Mesenteric fat pad (tissue), 1 donor: ENCODE measurements around the gene NIFK. TPM values are rescaled to one million over a fixed set of nuclear protein-coding genes. Genes with fewer than 3 reads are reported as not detected.

Source experiments
- DNase-seq: peaks from one replicate; pipeline ENCODE4 v3.0.0-alpha.2; 2020; ENCODE audit warnings: low spot score
- long read RNA-seq: library from polyadenylated mRNA; unstranded; transcript quantifications from one replicate; pipeline ENCODE4 v2.0.0, GENCODE V29; 2020
- total RNA-seq: library from RNA; stranded (reverse); fragmentation: NEBNext Ultra II Directional; extraction: Animal tissue kit (Norgen Biotek cat#: 25700); gene quantifications from one replicate; pipeline ENCODE4 v1.2.1, GENCODE V29; 2021
- donor health status: DM: yes; HTN: yes; CAD: no.

NIFK gene
- 43.6 TPM for total RNA-seq
- long read RNA-seq, transcript NIFK-201 (7 exons, 1,734 nt), result major isoform, 47 of 59 reads
- long read RNA-seq, partial matches to known transcripts, result 3 of 59 reads
- long read RNA-seq, other reads (novel, unspliced or antisense), result 5 of 59 reads

DNA sequence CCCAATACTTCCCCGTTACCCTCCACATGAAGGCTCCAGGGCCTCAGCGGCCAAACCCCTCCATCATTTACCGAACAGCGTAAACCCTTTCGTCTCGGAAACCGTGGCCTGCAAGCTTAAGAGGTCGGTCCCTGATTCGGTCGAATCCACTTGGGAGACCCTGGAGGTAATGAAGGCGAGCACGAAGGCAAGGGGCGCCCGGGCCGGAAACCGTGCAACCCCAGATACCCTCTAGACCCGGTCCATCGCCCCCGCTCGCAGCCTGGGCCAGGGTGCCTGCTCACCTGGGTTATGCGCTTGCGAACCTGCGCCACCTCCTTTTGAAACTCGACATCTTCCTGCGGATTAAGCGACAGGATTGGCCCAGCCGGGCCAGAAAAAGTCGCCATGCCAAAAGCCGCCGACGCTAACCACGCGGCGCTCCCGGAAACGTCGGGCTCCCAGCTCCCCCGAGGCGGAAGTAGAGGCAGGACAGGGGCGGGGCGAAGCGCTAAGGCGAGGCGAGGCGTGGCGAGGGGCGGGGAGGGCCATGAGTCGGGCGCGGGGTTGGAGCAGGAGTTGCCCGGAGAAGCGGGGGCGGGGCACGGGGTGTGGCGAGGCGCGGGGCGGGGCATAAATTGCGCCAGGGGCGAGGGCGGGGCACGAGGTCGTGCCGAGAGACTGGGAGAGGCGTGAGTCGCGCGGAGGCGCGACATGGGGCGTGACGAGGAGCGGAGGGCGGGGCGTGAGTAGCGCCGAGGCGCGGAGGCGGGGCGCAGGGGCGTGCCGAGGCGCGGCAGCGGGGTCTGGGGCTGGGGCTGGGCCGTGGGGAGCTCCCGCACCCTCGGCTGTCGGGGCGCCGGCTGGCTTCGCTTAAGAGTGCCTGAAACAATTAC lies at the start of gene NIFK:
Gene NIFK (minus strand): TSS at position 414 of the 875 bp plus-strand sequence. CDS start 25 bp downstream, at position 389.
- DNase-seq, result peak; percentile 100

DNA sequence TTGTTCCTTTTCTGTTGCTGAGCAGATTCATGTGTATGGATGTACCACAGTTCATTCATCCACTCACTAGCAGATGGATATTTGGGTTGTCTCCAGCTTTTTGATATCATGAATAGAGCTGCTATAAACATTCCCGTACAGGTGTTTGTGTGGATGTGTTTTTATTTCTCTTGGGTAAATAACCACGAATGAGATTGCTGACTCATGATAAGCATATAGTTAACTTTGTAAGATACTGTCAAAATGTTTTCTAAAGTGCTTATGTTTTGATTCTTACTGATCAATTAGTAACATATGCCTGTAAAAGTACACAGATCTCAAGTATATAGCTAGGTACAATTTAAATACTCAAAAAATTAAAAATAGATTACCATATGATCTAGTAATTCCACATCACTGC lies 46.5 kb upstream of the NIFK start:
- DNase-seq, result no peak

- DNase-seq, result no peak
Measured at GRCh38 chr2:121778741-121779487, 42.2 kb upstream of the NIFK start.

DNA sequence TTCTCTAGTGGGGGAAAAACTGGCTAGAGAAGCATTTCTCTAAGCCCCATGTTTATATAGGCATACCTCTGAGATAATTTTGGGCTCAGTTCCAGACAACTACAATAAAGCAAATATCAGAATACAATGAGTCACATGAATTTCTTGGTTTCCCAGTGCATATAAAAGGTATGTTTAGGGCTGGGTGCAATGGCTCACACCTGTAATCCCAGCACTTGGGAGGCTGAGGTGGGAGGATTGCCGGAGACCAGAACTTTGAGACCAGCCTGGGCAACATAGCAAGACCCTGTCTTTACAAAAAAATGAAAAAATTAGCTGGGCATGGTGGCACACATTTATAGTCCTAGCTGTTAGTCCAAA lies 41.0 kb upstream of the NIFK start:
- no peak for DNase-seq

DNA sequence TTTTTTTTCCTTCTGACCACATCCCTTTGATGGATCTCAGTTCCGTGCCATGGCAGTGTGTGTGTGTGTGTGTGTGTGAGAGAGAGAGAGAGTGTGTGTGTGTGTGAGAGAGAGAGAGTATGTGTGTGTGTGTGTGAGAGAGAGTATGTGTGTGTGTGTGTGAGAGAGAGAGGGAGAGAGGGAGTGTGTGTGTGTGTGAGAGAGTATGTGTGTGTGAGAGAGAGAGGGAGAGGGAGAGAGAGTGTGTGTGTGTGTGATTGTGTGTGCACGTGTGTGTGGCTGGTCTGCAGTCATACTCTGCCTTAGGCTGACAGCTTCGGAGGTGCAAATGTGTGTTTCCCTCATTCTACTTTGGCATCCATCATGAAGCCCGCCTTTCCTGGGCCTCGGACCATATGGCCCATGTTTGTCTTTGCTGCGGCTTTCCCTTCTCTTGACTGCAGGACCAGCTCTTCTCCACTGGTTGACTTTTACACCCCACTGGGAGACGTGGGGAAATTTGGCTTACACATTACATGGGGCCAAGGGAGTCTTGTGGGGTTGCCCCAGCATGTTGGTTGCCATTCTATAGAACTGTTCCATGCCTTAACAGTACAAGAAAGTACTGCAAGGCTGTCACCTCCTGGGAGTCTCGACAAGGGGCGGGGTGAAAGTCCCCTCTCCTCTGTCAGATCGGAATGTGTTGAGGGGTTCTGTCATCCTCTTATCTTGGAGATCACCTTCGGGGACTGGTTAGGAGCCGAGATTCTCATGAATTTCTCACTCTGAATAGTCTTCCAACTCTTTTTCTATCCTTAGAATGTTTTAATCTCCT lies 40.4 kb upstream of the NIFK start:
- DNase-seq, result no peak

DNA sequence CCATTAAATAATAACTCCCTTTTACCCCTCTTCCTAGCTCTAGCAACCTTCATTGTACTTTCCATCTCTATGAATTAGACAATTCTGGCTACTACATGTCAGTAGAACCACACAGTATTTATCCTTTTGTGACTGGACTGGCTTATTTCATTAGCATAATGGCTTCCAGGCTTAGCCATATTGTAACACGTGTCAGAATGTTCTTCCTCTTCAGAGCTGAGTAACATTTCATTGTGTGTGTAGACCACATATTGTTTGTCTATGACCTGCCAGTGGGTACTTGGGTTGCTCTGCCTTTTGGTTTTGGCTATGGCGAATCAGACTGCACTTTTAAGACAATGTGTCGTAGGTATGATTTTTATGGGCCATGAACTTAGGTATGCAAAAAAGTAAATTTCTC lies 39.7 kb upstream of the NIFK start:
- DNase-seq, result no peak

DNA sequence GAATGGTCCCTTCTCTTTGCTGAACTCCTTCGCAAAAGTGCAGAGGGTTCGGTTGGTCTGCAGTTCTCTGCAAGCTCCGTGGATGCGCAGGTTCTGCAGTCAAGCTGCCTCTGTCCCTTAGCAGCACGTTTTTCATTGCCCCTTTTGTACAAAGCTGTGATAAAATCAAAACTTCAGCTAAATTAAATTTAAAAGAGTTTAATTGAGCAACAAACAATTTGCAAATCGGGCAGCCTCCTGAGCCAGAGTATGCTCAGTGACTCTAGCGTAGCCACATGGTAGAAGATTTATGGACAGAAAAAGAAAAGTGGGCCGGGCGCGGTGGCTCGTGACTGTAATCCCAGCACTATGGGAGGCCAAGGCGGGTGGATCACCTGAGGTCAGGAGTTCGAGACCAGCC lies 37.6 kb upstream of the NIFK start:
- DNase-seq, result no peak

- no peak for DNase-seq
Measured at GRCh38 chr2:121771976-121772742, 35.5 kb upstream of the NIFK start.

DNA sequence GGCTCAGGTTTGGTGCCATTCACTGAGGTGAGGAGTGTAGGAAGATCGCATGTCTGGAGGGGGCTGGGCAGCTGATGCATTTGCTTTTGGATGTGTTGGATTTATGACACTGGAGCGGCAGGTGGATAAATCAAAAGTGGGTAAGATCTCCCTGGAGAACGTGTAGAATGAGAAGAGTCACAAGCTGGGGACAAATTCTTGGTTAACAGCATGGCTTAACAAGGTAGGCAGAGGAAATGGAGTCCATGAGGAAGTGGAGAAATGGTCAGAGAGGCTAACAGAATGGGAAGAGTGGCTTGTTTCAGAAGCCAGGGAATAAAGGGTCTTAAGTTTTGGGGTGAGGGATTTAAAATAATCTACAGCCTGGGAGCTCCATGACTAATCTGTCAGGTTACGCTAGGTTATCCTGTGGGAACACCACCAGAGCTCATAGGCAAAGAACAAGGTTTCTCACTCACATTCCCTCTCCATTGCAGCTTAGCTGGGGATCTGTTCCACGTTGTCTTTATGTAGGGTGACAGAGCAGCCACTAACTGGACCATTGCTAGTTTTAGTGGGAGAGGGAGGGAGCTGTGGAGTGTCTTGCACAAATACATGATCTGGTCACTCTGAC lies 31.6 kb upstream of the NIFK start:
- DNase-seq, result no peak

DNA sequence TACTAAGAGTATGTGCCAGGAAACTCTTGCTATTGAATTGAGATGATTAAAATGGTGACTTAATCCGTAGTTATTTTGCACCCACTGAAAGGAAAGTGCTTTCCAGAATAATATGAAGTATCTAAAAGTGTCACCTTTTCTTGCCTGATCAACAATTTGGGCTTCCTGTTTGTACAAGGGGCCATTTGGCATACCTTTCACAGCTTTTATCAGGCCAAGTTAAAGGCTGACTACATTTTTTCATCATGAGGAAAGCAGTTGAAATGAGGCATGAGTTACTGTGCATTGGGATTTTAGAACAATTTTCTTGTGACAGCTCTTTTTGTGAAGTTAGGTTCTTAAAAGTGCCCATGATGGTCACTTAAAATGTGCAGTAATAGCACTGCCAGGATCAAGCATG lies 29.9 kb upstream of the NIFK start:
- DNase-seq, result no peak

GRCh38 chr2:121764681-121765228 lies 28.1 kb upstream of the NIFK start:
- no peak for DNase-seq

DNA sequence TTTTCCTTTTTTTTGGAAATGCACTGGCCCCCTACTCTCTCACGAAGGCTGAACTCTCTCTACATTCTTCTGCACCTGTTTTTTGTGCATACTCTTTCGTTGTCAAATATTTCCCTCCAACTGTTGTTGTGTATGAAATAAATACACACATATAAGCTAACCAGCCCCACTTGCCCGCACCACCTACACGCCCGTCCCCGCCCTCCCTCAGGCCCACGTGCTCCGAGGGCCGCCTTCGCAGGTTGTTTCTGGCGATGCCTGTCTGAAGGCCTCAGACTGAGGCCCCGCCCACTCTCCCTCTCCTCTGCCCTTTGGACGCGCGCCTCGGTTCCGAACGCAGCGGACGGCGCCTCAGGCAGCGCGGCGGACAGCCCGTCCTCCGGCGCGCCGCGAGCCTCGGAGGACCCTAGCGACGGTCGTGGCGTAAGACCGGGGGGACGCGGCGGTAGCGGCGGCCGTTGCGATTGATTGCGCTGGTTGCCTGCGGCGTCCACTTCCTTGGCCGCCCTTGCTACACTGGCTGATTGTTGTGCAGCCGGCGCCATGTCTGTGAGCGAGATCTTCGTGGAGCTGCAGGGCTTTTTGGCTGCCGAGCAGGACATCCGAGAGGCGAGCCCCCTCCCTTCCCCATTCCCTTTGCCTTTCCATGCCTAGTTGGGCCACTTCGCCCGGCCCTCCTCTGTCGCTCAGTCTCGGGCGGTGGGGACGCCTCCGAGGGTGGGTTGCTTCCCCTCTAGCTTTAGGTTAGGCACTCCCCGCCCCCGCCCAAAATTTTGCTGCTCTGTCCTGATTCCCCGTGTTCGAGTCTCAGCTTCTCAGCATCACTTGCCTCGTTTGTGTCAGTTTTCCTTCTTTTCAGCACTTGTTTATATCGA lies 18.8 kb upstream of the NIFK start, which contains the start of gene TSN:
Gene TSN (plus strand): TSS at position 415 of the 875 bp plus-strand sequence. CDS start 129 bp downstream, at position 544.
- DNase-seq, result peak; percentile 98

- DNase-seq, result no peak
Measured at GRCh38 chr2:121754851-121755236, 18.2 kb upstream of the NIFK start.

DNA sequence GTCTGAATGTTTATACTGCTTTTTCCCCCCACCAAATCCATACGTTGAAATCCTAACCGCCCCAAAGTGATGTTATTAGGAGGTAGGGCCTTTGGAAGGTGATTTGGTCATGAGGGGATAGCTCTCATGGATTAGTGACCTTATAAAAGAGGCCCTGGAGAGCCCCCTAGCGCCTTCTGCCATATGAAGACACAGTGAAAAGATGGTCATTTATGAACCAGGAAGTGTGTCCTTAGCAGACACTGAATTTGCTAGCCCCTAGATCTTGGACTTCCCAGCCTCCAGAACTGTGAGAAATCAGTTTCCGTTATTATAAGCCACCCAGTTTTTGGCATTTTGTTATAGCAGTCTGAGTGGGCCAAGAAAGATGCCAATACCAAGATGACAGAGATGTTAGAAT lies 11.5 kb upstream of the NIFK start:
- no peak for DNase-seq

GRCh38 chr2:121746071-121746578 lies 9.4 kb upstream of the NIFK start:
- DNase-seq, result no peak

DNA sequence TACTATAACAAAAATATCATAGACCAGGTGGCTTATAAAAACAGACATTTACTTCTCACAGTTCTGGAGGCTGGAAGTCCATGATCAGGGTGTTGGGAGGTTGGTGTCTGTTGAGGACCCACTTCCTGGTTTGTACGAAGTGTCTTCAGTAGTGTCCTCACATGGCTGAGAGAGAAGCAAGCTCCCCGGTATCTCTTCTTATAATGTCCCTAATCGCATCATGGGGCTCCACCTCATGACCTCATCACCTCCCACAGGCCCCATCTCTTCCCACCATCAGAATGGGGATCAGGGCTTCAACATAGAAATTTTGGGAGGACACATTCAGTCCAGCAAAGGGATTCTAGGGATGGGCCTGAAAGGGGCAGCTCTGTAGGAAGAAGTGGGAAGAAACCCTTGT lies 4.8 kb upstream of the NIFK start:
- DNase-seq, result no peak

DNA sequence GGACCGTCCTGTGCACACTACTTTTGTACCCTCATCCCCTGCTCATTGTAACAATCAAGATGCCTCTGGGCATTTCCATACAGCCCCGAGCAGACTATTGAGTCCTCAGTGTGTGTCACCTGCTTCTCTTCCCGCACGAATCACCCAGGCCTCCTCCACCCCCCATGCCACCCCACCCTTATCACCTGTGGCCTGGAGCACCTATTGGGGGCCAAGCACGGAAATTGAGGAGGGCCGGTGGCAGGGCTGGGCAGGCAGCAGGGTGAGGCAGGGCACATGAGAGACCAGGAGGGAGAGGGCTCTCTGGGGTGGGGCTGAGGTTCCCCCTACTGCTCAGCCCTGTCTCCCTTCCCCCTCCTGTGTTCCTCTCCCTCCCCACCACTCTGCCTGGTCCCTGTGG lies 4.3 kb upstream of the NIFK start:
- no peak for DNase-seq

GRCh38 chr2:121736140-121736461 lies 574 bp downstream of the NIFK start:
- no peak for DNase-seq
